Tibial artery (tissue), 4 donors: ENCODE data around the gene UBL5.

ENCODE experiments used
- DNase-seq, 2 donors: peaks; one replicate each; pipeline ENCODE4 v3.0.0-alpha.2; 2019
- H3K27ac ChIP-seq, 2 donors: fragments of 200-600 bp; sonication (generic) in 1 of 2; 1 replicate in 1 of 2; 2 replicates in 1 of 2; pipeline ENCODE4 v1.5.1; 2018 to 2019; ENCODE audit warnings: mild to moderate bottlenecking in 1 of 2
- H3K27me3 ChIP-seq, 2 donors: fragments of 200-600 bp; sonication (generic) in 1 of 2; one replicate each; pipeline versions ENCODE4 v1.5.1 to v1.6.0; 2016 to 2019
- H3K36me3 ChIP-seq, 3 donors: fragments of 200-600 bp; sonication (generic) in 2 of 3; one replicate each; pipeline ENCODE4 v1.5.1; 2016 to 2019; ENCODE audit warnings: mild to moderate bottlenecking in 2 of 3
- H3K4me1 ChIP-seq, 4 donors: fragments of 200-600 bp; sonication (generic) in 2 of 4; 1 replicate in 3 of 4; 2 replicates in 1 of 4; pipeline ENCODE4 v1.5.1; 2016 to 2019
- H3K4me3 ChIP-seq, 2 donors: fragments of 200-600 bp; sonication (generic) in 1 of 2; 1 replicate in 1 of 2; 2 replicates in 1 of 2; pipeline ENCODE4 v1.5.1; 2018 to 2019; ENCODE audit warnings: mild to moderate bottlenecking in 2 of 2
- H3K9me3 ChIP-seq, 3 donors: fragments of 200-600 bp; sonication (generic) in 1 of 3; one replicate each; pipeline ENCODE4 v1.5.1; 2016 to 2019
- CTCF ChIP-seq, 2 experiments: fragments of 200-600 bp in 1 of 2; fragments of 450-650 bp in 1 of 2; IDR thresholded peaks; one replicate each; pipeline ENCODE4 v1.5.1; 2017 to 2019; ENCODE audit warnings: antibody characterized with exemption in 2 of 2, mild to moderate bottlenecking in 1 of 2, moderate library complexity in 1 of 2
- intact Hi-C: fragments of 100-400 bp; cut with DNase I; formaldehyde crosslinking; loops from one replicate; pipeline ENCODE4 v1.15.0; 2023; ENCODE audit warnings: low total_unique reads

UBL5 gene

GRCh38 chr19:9847087-9847671 is 19.5 kb downstream of the UBL5 start:
- H3K4me3 ChIP-seq: no peak overlapping the region
- TF ChIP-seq CTCF (IDR thresholded peaks at IDR 0.05): peak; percentile 16 to 29
- intact Hi-C loops: no loop called here
- peak; percentile 58 to 78 for DNase-seq
- peaks cover 0 to 7% (median 6%) of the 10 kb centered on the region in 3 donors for H3K9me3 ChIP-seq
- H3K36me3 ChIP-seq: peaks cover 33 to 98% (median 59%) of the 10 kb centered on the region in 3 donors
- no peak overlapping the region for H3K27ac ChIP-seq
- H3K4me1 ChIP-seq: peaks cover 0 to 7% (median 3%) of the 10 kb centered on the region in 4 donors
- no peaks in the 10 kb centered on the region for H3K27me3 ChIP-seq

GRCh38 chr19:9848060-9848459 is 20.3 kb downstream of the UBL5 start:
- Histone ChIP-seq H3K27ac (no peak overlapping the region), H3K27me3 (no peaks in the 10 kb centered on the region), H3K9me3 (peaks cover 0 to 7% (median 6%) of the 10 kb centered on the region in 3 donors), H3K4me1 (peaks cover 0 to 7% (median 3%) of the 10 kb centered on the region in 4 donors), H3K4me3 (no peak overlapping the region), H3K36me3 (peaks cover 24 to 89% (median 50%) of the 10 kb centered on the region in 3 donors)
- no peak for DNase-seq
- intact Hi-C loops: no loop called here
- no peak for TF ChIP-seq CTCF (IDR thresholded peaks at IDR 0.05)

GRCh38 chr19:9848762-9849161 is 21.0 kb downstream of the UBL5 start:
- no peak overlapping the region for H3K27ac ChIP-seq
- intact Hi-C loops: no loop called here
- no peaks in the 10 kb centered on the region for H3K27me3 ChIP-seq
- H3K4me1 ChIP-seq: peaks cover 0 to 7% (median 3%) of the 10 kb centered on the region in 4 donors
- peaks cover 17 to 83% (median 43%) of the 10 kb centered on the region in 3 donors for H3K36me3 ChIP-seq
- DNase-seq: no peak
- peaks cover 0 to 4% (median 2%) of the 10 kb centered on the region in 3 donors for H3K9me3 ChIP-seq
- no peak overlapping the region for H3K4me3 ChIP-seq
- TF ChIP-seq CTCF (IDR thresholded peaks at IDR 0.05): no peak

- peaks cover 0 to 7% (median 3%) of the 10 kb centered on the region in 4 donors for H3K4me1 ChIP-seq
- DNase-seq: no peak
- H3K27me3 ChIP-seq: no peaks in the 10 kb centered on the region
Observed at GRCh38 chr19:9849791-9850190, 22.1 kb downstream of the UBL5 start.

GRCh38 chr19:9850235-9850959 is 22.7 kb downstream of the UBL5 start:
- H3K27me3 ChIP-seq: no peaks in the 10 kb centered on the region
- peaks cover 10 to 76% (median 34%) of the 10 kb centered on the region in 3 donors for H3K36me3 ChIP-seq
- H3K9me3 ChIP-seq: no peaks in the 10 kb centered on the region
- H3K4me3 ChIP-seq: no peak overlapping the region
- peaks cover 0 to 7% (median 3%) of the 10 kb centered on the region in 4 donors for H3K4me1 ChIP-seq
- intact Hi-C loops: no loop called here
- no peak for DNase-seq
- H3K27ac ChIP-seq: no peak overlapping the region
- TF ChIP-seq CTCF (IDR thresholded peaks at IDR 0.05): no peak

More at GRCh38 chr19:9849791-9850190, 22.1 kb downstream of the UBL5 start:
- intact Hi-C loops: no loop called here
- Histone ChIP-seq H3K36me3 (peaks cover 10 to 83% (median 36%) of the 10 kb centered on the region in 3 donors), H3K9me3 (no peaks in the 10 kb centered on the region), H3K27ac (no peak overlapping the region), H3K4me3 (no peak overlapping the region)
- no peak for TF ChIP-seq CTCF (IDR thresholded peaks at IDR 0.05)
